RWPE2 (cell line): ENCODE data around the gene BCL2.

Experiments
- ATAC-seq: fragments of 200-7000 bp; cut with Tn5 transposase; 3 replicates; pipeline ENCODE4 v1.9.1; 2021; ENCODE audit warnings: low read depth
- DNase-seq: peaks from one replicate; pipeline ENCODE4 v3.0.0-alpha.2; 2020; ENCODE audit warnings: low spot score
- H3K27ac ChIP-seq: fragments of 450-650 bp; 2 replicates; pipeline ENCODE4 v1.5.1; 2017; ENCODE audit warnings: mild to moderate bottlenecking; ENCODE audit not compliant: poor library complexity, severe bottlenecking
- H3K27me3 ChIP-seq: fragments of 250-450 bp; sonication (Bioruptor Pico); 2 replicates; pipeline ENCODE4 v1.5.1; 2021; ENCODE audit warnings: mild to moderate bottlenecking, moderate library complexity; ENCODE audit not compliant: insufficient read depth, poor library complexity, severe bottlenecking
- H3K36me3 ChIP-seq: fragments of 250-450 bp; sonication (Bioruptor Pico); 2 replicates; pipeline ENCODE4 v1.5.1; 2020; ENCODE audit warnings: low read depth, mild to moderate bottlenecking, moderate library complexity
- H3K4me1 ChIP-seq: fragments of 250-450 bp; sonication (Bioruptor Pico); 2 replicates; pipeline ENCODE4 v1.5.1; 2021; ENCODE audit warnings: mild to moderate bottlenecking, moderate library complexity; ENCODE audit not compliant: insufficient read depth, poor library complexity, severe bottlenecking
- H3K4me3 ChIP-seq: fragments of 250-450 bp; sonication (Bioruptor Pico); 2 replicates; pipeline ENCODE4 v1.5.1; 2021; ENCODE audit warnings: mild to moderate bottlenecking, moderate library complexity; ENCODE audit not compliant: severe bottlenecking
- H3K9me3 ChIP-seq: fragments of 250-450 bp; sonication (Bioruptor Pico); 2 replicates; pipeline ENCODE4 v1.5.1; 2021; ENCODE audit warnings: mild to moderate bottlenecking, moderate library complexity; ENCODE audit not compliant: severe bottlenecking
- TF ChIP-seq, protein P1 (sequence below): fragments of 450-650 bp; IDR thresholded peaks from one replicate; pipeline ENCODE4 v1.5.1; 2017; ENCODE audit warnings: mild to moderate bottlenecking, moderate library complexity; ENCODE audit not compliant: poor library complexity, severe bottlenecking

The BCL2 gene

DNA sequence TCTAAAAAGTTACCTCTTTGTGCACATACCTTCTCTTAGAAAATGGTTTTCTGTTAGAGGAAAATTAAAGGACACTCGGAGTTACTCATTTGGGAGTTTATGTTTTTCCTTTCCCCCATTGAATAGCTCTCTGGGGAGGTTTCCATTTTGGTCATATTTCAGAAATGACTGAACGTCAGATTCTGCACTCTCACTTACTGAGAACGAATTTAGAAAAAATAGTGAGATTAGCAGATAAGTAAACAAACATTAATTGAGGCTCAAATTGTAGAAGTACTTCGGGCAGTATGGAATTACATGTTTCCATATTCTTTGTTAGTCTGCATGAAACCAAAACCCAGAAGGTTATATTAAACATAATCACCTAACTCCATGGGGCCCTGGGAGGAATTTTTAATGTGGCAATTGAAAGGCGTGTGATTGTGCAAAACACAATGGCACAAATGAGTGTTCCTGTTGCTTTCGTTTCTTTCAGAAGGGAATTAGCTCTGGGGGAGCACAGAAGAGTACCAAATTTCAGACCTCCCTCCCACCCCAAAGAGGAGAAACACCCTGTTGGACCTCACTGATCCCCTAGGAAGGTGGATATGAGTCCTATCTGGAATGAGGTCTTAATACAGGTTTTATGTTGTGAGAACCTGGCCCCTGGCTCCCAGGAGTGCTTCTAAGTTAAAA, 212.3 kb downstream of the BCL2 start:
- no peak for ATAC-seq
- TF ChIP-seq, protein P1, sequence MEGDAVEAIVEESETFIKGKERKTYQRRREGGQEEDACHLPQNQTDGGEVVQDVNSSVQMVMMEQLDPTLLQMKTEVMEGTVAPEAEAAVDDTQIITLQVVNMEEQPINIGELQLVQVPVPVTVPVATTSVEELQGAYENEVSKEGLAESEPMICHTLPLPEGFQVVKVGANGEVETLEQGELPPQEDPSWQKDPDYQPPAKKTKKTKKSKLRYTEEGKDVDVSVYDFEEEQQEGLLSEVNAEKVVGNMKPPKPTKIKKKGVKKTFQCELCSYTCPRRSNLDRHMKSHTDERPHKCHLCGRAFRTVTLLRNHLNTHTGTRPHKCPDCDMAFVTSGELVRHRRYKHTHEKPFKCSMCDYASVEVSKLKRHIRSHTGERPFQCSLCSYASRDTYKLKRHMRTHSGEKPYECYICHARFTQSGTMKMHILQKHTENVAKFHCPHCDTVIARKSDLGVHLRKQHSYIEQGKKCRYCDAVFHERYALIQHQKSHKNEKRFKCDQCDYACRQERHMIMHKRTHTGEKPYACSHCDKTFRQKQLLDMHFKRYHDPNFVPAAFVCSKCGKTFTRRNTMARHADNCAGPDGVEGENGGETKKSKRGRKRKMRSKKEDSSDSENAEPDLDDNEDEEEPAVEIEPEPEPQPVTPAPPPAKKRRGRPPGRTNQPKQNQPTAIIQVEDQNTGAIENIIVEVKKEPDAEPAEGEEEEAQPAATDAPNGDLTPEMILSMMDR = no peak

DNA sequence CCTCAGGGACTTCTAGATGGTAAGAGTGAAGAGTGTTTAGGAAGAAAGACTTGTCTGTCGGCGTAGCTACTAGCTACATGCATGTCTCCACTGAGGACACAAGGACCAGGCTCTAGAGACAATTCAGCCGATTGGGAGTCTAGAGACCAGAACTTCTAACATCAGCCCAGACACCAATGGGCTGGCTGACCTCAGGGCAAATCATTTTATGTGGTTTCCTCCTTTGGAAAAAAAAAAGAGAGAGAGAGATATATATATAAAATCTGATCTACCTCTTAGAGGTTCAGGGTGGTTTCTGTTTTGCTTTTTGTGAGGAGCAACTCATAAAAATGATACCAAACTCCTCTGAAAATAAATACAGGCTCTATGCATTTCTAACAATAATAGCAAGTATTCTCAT, 212.8 kb downstream of the BCL2 start:
- DNase-seq = no peak
- TF ChIP-seq, protein P1 = no peak
- H3K36me3 ChIP-seq = no peaks in the 10 kb centered on the region
- H3K9me3 ChIP-seq = no peaks in the 10 kb centered on the region
- H3K27ac ChIP-seq = no peak overlapping the region
- no peaks in the 10 kb centered on the region for H3K27me3 ChIP-seq
- ATAC-seq = no peak
- no peak overlapping the region for H3K4me3 ChIP-seq
- H3K4me1 ChIP-seq = no peaks in the 10 kb centered on the region

More for the DNA sequence above, 212.3 kb downstream of the BCL2 start:
- Histone ChIP-seq H3K27ac (no peak overlapping the region), H3K4me3 (no peak overlapping the region), H3K4me1 (no peaks in the 10 kb centered on the region), H3K9me3 (no peaks in the 10 kb centered on the region), H3K36me3 (no peaks in the 10 kb centered on the region), H3K27me3 (no peaks in the 10 kb centered on the region)
- DNase-seq = no peak

DNA sequence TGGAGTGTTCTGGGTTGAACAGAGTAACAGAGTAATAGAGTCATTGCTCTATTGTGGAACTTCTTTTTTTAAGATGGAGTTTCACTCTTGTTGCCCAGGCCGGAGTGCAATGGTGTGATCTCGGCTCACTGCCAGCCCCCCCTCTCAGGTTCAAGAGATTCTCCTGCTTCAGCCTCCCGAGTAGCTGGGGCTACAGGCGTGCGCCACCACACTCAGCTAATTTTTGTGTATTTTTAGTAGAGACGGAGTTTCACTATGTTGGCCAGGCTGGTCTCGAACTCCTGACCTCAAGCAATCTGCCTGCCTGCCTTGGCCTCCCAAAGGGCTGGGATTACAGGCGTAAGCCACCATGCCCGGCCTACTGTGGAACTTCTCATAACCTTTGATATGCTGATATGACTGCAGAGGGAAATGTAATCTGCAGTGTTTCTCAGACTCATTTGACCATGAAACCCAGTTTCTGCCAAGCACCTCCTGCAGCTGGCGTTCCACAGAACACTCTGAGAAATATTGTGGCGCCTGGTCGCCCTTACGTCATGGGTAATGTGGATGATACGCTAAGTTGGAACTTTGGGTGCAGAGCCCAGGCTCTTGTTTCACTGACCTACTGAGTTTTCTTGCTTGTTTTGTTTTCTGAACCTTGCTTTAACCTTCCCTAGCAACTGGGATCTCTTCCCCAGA, 213.8 kb downstream of the BCL2 start:
- Histone ChIP-seq H3K9me3 (no peaks in the 10 kb centered on the region), H3K27me3 (no peaks in the 10 kb centered on the region), H3K4me1 (no peaks in the 10 kb centered on the region), H3K36me3 (no peaks in the 10 kb centered on the region), H3K27ac (no peak overlapping the region), H3K4me3 (no peak overlapping the region)
- ATAC-seq (no peak), DNase-seq (no peak)
- TF ChIP-seq, protein P1 = no peak

DNA sequence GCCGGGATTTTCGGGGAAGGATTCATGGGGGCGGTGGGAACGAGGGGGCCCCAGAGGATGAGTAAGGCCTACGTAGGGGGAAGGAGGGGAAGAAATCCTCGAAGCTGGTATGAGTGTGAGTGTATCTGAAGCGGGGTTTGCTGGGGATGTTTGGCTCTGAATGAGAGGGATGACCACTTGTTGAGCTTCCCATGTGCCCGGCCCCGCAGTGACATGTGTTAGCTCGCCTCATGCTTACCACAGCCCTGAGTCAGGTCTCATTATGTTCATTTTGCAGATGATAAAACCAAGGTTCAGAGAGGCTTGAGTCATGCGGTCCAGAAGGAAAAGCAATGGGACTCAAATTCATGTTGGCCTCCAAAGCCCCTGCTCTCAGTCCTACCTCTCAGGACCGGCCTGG, 214.7 kb downstream of the BCL2 start:
- TF ChIP-seq, protein P1 = no peak
- DNase-seq = no peak
- Histone ChIP-seq H3K27me3 (no peaks in the 10 kb centered on the region), H3K27ac (no peak overlapping the region), H3K4me3 (no peak overlapping the region), H3K4me1 (no peaks in the 10 kb centered on the region), H3K9me3 (no peaks in the 10 kb centered on the region), H3K36me3 (no peaks in the 10 kb centered on the region)
- ATAC-seq = no peak
